ENCODE data around the gene IFT52.

Gene IFT52

GRCh38 chr20:43694763-43695162 lies 104.0 kb downstream of the IFT52 start:
- DNase-seq = no peak

GRCh38 chr20:43695571-43695970 lies 104.8 kb downstream of the IFT52 start:
- DNase-seq = no peak
